C4-2B (cell line): ENCODE measurements around the gene CERCAM.

Source experiments
- H3K27ac ChIP-seq: fragments of 450-650 bp; 2 replicates; pipeline ENCODE4 v1.5.1; 2017
- CTCF ChIP-seq: fragments of 450-650 bp; conservative IDR thresholded peaks from 2 replicates; pipeline ENCODE4 v1.5.1; 2017; ENCODE audit warnings: mild to moderate bottlenecking
- ZFX ChIP-seq: fragments of 450-650 bp; IDR thresholded peaks from 2 replicates; pipeline ENCODE4 v1.6.1; 2017

CERCAM gene

GRCh38 chr9:128393970-128394369 lies 26.7 kb upstream of the CERCAM start:
- TF ChIP-seq ZFX (no peak), CTCF (no peak)
- H3K27ac ChIP-seq, result no peak overlapping the region

DNA sequence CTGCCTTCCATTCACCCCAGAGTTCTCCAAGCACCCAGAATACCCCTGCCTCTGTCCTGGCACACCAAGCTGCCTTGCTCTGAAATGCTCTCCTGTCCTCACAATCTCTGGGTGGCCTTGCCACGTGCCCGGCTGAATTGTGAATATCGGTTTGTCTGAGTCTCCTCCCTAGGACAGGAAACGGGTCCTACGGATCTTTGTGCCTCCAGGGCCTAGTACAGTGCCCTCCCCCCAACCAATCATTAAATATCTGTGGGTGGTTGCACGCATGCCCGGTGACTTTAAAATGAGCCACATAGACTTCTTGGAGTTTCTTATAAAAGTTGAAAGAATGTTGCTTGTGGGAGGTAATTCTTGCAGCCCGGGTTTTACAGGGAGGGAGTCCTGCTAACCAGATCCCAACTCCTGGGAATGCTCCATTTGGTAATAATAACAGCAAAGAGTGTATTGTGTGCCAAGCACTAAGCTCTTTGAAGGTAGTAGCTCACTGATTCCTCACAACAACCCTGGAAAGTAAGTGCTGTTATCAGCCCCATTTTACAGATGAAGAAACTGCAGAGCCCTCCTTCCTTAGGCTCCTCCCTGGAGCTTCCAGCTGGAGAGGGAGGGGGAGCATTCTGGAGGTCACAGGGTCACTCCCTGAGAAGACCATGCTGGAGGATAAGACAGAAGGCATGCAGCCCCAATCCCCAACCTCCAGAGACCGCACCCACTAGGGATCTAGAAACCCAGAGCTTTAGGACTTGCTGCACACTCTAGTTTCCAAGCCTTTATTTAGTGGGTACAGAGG lies 26.1 kb upstream of the CERCAM start:
- H3K27ac ChIP-seq, result no peak overlapping the region
- TF ChIP-seq ZFX (no peak), CTCF (no peak)

- H3K27ac ChIP-seq, result peak overlapping the region; percentile 33
- TF ChIP-seq CTCF (no peak), ZFX (no peak)
Measured at GRCh38 chr9:128396970-128397613, 23.6 kb upstream of the CERCAM start.

GRCh38 chr9:128397831-128398230 lies 22.8 kb upstream of the CERCAM start:
- TF ChIP-seq ZFX (no peak), CTCF (no peak)
- H3K27ac ChIP-seq, result peak overlapping the region; percentile 33

DNA sequence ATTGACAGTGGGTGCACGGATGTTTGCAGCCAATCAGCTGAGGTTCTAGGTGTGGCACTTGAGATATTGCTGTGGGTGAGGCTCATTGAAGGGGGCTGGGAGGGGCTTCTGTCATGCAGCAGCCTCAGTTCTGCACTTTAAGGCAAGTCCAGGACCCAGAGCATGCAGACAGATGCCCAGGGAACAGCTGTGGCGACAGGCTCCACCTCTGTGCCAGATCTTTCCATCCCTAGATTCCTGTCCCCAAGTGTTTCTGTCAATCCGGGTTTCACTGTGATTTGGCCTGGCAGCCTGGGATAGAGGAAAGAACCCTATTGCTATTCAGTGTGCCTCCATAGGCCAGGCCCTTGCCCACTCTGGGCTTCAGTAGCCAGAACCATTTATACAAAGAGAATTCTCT lies 20.8 kb upstream of the CERCAM start:
- no peak overlapping the region for H3K27ac ChIP-seq
- no peak for TF ChIP-seq ZFX
- TF ChIP-seq CTCF, result no peak

DNA sequence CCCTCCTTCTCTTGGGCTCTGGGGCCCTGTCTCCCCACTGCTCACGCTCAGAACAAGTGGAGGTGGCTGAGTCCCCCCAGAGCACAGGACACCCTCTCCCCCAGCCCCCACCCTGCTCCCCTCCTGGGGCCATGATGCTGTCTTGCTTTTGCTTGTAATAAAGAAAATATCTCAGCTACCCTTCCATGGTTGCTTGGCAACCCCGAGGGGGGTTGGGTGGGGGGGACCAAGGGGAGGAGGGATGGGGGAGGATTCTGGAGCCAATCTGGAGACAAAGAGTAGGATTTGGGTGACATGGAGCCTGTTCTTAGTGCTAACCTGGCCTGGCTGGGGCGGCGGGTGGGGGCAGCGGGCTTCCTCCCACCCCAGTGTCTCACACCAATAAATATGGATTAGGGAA lies 16.1 kb upstream of the CERCAM start:
- TF ChIP-seq CTCF (no peak), ZFX (no peak)
- no peak overlapping the region for H3K27ac ChIP-seq

GRCh38 chr9:128405077-128405779 lies 15.4 kb upstream of the CERCAM start:
- H3K27ac ChIP-seq, result no peak overlapping the region
- TF ChIP-seq ZFX (no peak), CTCF (no peak)
